ENCODE measurements around the gene ZNF331.
"Not testable (repeated sequence)": the region's sequence is repeated elsewhere in the genome, so short reads cannot be mapped to it uniquely, and the experiment has no call there.

- TF ChIP-seq CTCF (conservative IDR thresholded peaks at IDR 0.05; ENCODE audit: low read length); EZH2phosphoT487 (IDR thresholded peaks at IDR 0.05; ENCODE audit: borderline replicate concordance): not testable (repeated sequence)
Measured at GRCh38 chr19:53503671-53504364, 34.1 kb upstream of the ZNF331 start.

All from Loucy (cell line).